OCI-LY1 (cell line): ENCODE data around the gene IKZF2.

Experiments
- H2AFZ ChIP-seq: fragments of 200-600 bp; sonication (generic), shearing (Covaris generic); 2 replicates; pipeline ENCODE4 v1.6.0; 2014; ENCODE audit warnings: antibody characterized with exemption, mild to moderate bottlenecking, low read length
- H3F3A ChIP-seq: fragments of 200-600 bp; sonication (generic), shearing (Covaris generic); 2 replicates; pipeline ENCODE4 v1.6.0; 2014; ENCODE audit warnings: mild to moderate bottlenecking, antibody characterized with exemption, low read length, moderate library complexity; ENCODE audit not compliant: insufficient read depth
- H3K27ac ChIP-seq: fragments of 200-600 bp; sonication (generic); 2 replicates; pipeline ENCODE4 v1.5.1; 2014; ENCODE audit warnings: low read length, mixed run types, mild to moderate bottlenecking, low read depth; ENCODE audit not compliant: poor library complexity, severe bottlenecking
- H3K27me3 ChIP-seq: fragments of 200-600 bp; sonication (generic); 2 replicates; pipeline ENCODE4 v1.6.0; 2014; ENCODE audit warnings: antibody characterized with exemption, mild to moderate bottlenecking, low read length, moderate library complexity; ENCODE audit not compliant: insufficient read depth
- H3K36me3 ChIP-seq: fragments of 200-600 bp; sonication (generic); 2 replicates; pipeline ENCODE4 v1.6.1; 2014; ENCODE audit warnings: mild to moderate bottlenecking, antibody characterized with exemption, low read length, moderate library complexity, mixed read lengths; ENCODE audit not compliant: insufficient read depth
- H3K4me1 ChIP-seq: fragments of 200-600 bp; sonication (generic); 2 replicates; pipeline ENCODE4 v1.5.1; 2014; ENCODE audit warnings: mild to moderate bottlenecking, low read length, moderate library complexity; ENCODE audit not compliant: insufficient read depth, severe bottlenecking
- H3K4me2 ChIP-seq: fragments of 200-600 bp; sonication (generic), shearing (Covaris generic); 2 replicates; pipeline ENCODE4 v1.6.1; 2014; ENCODE audit warnings: low read length
- H3K4me3 ChIP-seq: fragments of 200-600 bp; sonication (generic); 2 replicates; pipeline ENCODE4 v1.5.1; 2014; ENCODE audit warnings: low read length, low read depth, mild to moderate bottlenecking, mixed read lengths; ENCODE audit not compliant: poor library complexity, severe bottlenecking
- H3K79me2 ChIP-seq: fragments of 200-600 bp; shearing (Covaris generic); 2 replicates; pipeline ENCODE4 v1.6.1; 2016; ENCODE audit warnings: mixed run types, low read length, mixed read lengths; ENCODE audit not compliant: insufficient read depth
- H3K9ac ChIP-seq: fragments of 200-600 bp; sonication (generic), shearing (Covaris generic); 2 replicates; pipeline ENCODE4 v1.6.1; 2014; ENCODE audit warnings: mild to moderate bottlenecking, low read length, mixed read lengths
- H3K9me2 ChIP-seq: fragments of 200-600 bp; sonication (generic), shearing (Covaris generic); 2 replicates; pipeline ENCODE4 v1.6.1; 2014; ENCODE audit warnings: low read depth, mild to moderate bottlenecking, low read length, mixed read lengths
- H3K9me3 ChIP-seq: fragments of 200-600 bp; shearing (Covaris generic); 2 replicates; pipeline ENCODE4 v1.6.1; 2014; ENCODE audit warnings: low read length, mixed read lengths
- H4K20me1 ChIP-seq: fragments of 200-600 bp; sonication (generic), shearing (Covaris generic); 2 replicates; pipeline ENCODE4 v1.6.0; 2016; ENCODE audit warnings: mild to moderate bottlenecking, low read length; ENCODE audit not compliant: insufficient read depth
- EZH2 ChIP-seq: fragments of 200-600 bp; sonication (generic), shearing (Covaris generic); IDR thresholded peaks from 2 replicates; pipeline ENCODE4 v1.8.0; 2017; ENCODE audit warnings: borderline replicate concordance, mixed run types, mild to moderate bottlenecking, antibody characterized with exemption, low read length, moderate library complexity, mixed read lengths
- TF ChIP-seq, protein P1 (sequence below): fragments of 200-600 bp; sonication (generic), shearing (Covaris generic); IDR thresholded peaks from 2 replicates; pipeline ENCODE4 v1.5.1; 2017; ENCODE audit warnings: mild to moderate bottlenecking, antibody characterized with exemption, low read length, moderate library complexity, mixed read lengths

IKZF2 gene

GRCh38 chr2:213068676-213069359 is 82.6 kb downstream of the IKZF2 start:
- no peak overlapping the region for H3K4me3 ChIP-seq
- no peak overlapping the region for H3K9ac ChIP-seq
- no peak overlapping the region; the same call in 1 of the 2 replicates for H3K4me2 ChIP-seq
- H3K9me3 ChIP-seq = no peaks in the 10 kb centered on the region
- no peaks in the 10 kb centered on the region for H3K27me3 ChIP-seq
- H3F3A ChIP-seq = no peaks in the 10 kb centered on the region
- H3K27ac ChIP-seq = peak overlapping the region; percentile 5
- TF ChIP-seq, protein P1, sequence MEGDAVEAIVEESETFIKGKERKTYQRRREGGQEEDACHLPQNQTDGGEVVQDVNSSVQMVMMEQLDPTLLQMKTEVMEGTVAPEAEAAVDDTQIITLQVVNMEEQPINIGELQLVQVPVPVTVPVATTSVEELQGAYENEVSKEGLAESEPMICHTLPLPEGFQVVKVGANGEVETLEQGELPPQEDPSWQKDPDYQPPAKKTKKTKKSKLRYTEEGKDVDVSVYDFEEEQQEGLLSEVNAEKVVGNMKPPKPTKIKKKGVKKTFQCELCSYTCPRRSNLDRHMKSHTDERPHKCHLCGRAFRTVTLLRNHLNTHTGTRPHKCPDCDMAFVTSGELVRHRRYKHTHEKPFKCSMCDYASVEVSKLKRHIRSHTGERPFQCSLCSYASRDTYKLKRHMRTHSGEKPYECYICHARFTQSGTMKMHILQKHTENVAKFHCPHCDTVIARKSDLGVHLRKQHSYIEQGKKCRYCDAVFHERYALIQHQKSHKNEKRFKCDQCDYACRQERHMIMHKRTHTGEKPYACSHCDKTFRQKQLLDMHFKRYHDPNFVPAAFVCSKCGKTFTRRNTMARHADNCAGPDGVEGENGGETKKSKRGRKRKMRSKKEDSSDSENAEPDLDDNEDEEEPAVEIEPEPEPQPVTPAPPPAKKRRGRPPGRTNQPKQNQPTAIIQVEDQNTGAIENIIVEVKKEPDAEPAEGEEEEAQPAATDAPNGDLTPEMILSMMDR = no peak
- TF ChIP-seq EZH2 = no peak
- no peak overlapping the region for H2AFZ ChIP-seq
- H3K36me3 ChIP-seq = peaks cover 55% of the 10 kb centered on the region; the same call in 1 of the 2 replicates
- H3K4me1 ChIP-seq = peaks cover 92% of the 10 kb centered on the region
- H3K79me2 ChIP-seq = peaks cover 100% of the 10 kb centered on the region
- H3K9me2 ChIP-seq = no peaks in the 10 kb centered on the region
- peaks cover 5% of the 10 kb centered on the region; the same call in 1 of the 2 replicates for H4K20me1 ChIP-seq

DNA sequence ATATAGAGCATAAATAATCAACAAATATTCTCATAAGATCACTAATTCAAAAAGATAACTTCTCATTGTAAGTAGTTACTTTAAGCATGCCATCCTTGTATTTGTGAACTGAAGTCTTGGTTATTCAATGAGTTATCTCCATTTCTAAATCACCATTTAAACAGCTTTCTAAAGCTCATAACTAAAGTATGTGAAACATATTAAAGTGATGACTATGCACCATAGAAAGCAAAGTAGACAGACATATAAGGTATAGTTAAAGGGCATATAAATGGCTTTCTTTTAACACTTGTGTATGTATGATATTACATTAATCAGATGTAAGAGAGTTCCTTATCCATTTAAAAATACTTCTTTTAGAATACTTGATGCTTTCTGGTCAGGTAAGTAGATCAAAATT is 83.5 kb downstream of the IKZF2 start:
- no peaks in the 10 kb centered on the region for H3K9me2 ChIP-seq
- H3K4me2 ChIP-seq = peak overlapping the region; percentile 33; the same call in 1 of the 2 replicates
- H3K9ac ChIP-seq = no peak overlapping the region
- H4K20me1 ChIP-seq = peaks cover 3% of the 10 kb centered on the region; the same call in 1 of the 2 replicates
- H3K79me2 ChIP-seq = peaks cover 100% of the 10 kb centered on the region
- H3K9me3 ChIP-seq = no peaks in the 10 kb centered on the region
- no peaks in the 10 kb centered on the region for H3F3A ChIP-seq
- H3K4me1 ChIP-seq = peaks cover 83% of the 10 kb centered on the region
- peaks cover 53% of the 10 kb centered on the region; the same call in 1 of the 2 replicates for H3K36me3 ChIP-seq
- H3K27ac ChIP-seq = no peak overlapping the region
- no peak overlapping the region for H3K4me3 ChIP-seq
- H2AFZ ChIP-seq = no peak overlapping the region
- H3K27me3 ChIP-seq = no peaks in the 10 kb centered on the region
- TF ChIP-seq, protein P1 = no peak
- TF ChIP-seq EZH2 = no peak

- H3K9me3 ChIP-seq = no peaks in the 10 kb centered on the region
- no peak overlapping the region for H2AFZ ChIP-seq
- no peaks in the 10 kb centered on the region for H3K27me3 ChIP-seq
- peaks cover 100% of the 10 kb centered on the region for H3K79me2 ChIP-seq
- H3K9me2 ChIP-seq = no peaks in the 10 kb centered on the region
- TF ChIP-seq EZH2 = no peak
- H4K20me1 ChIP-seq = peaks cover 3% of the 10 kb centered on the region; the same call in 1 of the 2 replicates
- H3K4me2 ChIP-seq = peak overlapping the region; percentile 33; the same call in 1 of the 2 replicates
- H3F3A ChIP-seq = no peaks in the 10 kb centered on the region
- no peak overlapping the region for H3K4me3 ChIP-seq
- H3K27ac ChIP-seq = peak overlapping the region; percentile 11
- peaks cover 52% of the 10 kb centered on the region; the same call in 1 of the 2 replicates for H3K36me3 ChIP-seq
- H3K9ac ChIP-seq = peak overlapping the region; percentile 2; the same call in 1 of the 2 replicates
- peaks cover 68% of the 10 kb centered on the region for H3K4me1 ChIP-seq
Measured at GRCh38 chr2:213066443-213066743, 85.0 kb downstream of the IKZF2 start.
